HepG2 (cell line): ENCODE results near the gene UNC13D.

ENCODE experiments used
- HOXA7 ChIP-seq: sonication (generic); formaldehyde crosslinking; IDR thresholded peaks from 2 replicates; pipeline ENCODE4 v1.8.1; 2022; ENCODE audit warnings: mild to moderate bottlenecking, missing genetic modification reagents, moderate library complexity
- PHF8 ChIP-seq: sonication (generic); formaldehyde crosslinking; IDR thresholded peaks from 2 replicates; pipeline ENCODE4 v1.5.0; 2020; ENCODE audit warnings: missing genetic modification reagents
- TF ChIP-seq, protein P1 (sequence below): sonication (generic); formaldehyde crosslinking; IDR thresholded peaks from 2 replicates; pipeline ENCODE4 v1.4.0; 2020; ENCODE audit warnings: missing genetic modification reagents

DNA sequence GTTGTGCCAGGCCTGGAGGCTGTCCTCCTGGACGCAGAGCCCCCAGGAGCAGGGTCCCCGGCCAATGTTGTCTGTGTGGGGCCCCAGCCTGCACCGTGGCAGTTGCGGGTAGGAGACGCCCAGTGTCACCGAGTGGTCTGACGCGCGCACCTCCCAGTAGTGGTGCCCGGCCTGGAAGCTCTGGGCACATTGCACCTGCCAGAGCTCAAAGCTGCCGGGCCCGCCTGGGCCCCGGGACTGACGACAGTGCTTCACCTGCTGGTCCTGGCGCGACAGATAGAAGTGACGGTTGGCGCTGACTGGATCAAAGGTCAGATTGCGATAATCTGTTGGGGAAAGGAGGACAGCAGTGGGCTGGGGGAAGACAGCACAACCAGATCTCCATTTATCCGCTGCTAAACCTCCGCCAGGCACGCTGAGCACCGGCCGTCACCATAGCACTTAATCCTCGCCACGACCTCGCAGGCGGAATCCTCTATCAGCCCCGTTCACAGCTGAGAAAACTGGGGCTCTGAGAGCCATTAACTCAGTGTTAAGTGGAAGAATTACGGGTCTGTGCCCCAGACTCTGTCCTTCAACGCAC, 46.9 kb upstream of the UNC13D start:
- TF ChIP-seq, protein P1, sequence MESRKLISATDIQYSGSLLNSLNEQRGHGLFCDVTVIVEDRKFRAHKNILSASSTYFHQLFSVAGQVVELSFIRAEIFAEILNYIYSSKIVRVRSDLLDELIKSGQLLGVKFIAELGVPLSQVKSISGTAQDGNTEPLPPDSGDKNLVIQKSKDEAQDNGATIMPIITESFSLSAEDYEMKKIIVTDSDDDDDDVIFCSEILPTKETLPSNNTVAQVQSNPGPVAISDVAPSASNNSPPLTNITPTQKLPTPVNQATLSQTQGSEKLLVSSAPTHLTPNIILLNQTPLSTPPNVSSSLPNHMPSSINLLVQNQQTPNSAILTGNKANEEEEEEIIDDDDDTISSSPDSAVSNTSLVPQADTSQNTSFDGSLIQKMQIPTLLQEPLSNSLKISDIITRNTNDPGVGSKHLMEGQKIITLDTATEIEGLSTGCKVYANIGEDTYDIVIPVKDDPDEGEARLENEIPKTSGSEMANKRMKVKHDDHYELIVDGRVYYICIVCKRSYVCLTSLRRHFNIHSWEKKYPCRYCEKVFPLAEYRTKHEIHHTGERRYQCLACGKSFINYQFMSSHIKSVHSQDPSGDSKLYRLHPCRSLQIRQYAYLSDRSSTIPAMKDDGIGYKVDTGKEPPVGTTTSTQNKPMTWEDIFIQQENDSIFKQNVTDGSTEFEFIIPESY (CRISPR knock-in tag) = peak; percentile 99
- TF ChIP-seq HOXA7 (CRISPR knock-in tag) = no peak; the same call in 1 of the 2 replicates
- TF ChIP-seq PHF8 (CRISPR knock-in tag) = no peak
